Vagina (tissue), 2 donors: Measurements from ENCODE around the gene LIMCH1. TPM values are rescaled to one million over a fixed set of nuclear protein-coding genes. Genes with fewer than 3 reads are reported as not detected.

Experiments
- DNase-seq, 2 donors: peaks; one replicate each; pipeline ENCODE4 v3.0.0-alpha.2; 2017; ENCODE audit errors: extremely low spot score in 2 of 2
- H3K27ac ChIP-seq: fragments of 200-600 bp; sonication (generic); one replicate; pipeline ENCODE4 v1.5.1; 2019
- H3K27me3 ChIP-seq: fragments of 200-600 bp; sonication (generic); one replicate; pipeline ENCODE4 v1.5.1; 2019
- H3K36me3 ChIP-seq, 2 donors: fragments of 200-600 bp; sonication (generic); one replicate each; pipeline ENCODE4 v1.5.1; 2017 to 2019
- H3K4me1 ChIP-seq: fragments of 200-600 bp; sonication (generic); one replicate; pipeline ENCODE4 v1.5.1; 2019
- H3K4me3 ChIP-seq, 2 donors: fragments of 200-600 bp; sonication (generic); 1 replicate in 1 of 2; 2 replicates in 1 of 2; pipeline ENCODE4 v1.5.1; 2016 to 2019
- H3K9me3 ChIP-seq: fragments of 200-600 bp; sonication (generic); one replicate; pipeline ENCODE4 v1.5.1; 2019
- CTCF ChIP-seq, 3 experiments: fragments of 450-650 bp in 2 of 3; fragments of 200-600 bp in 1 of 3; sonication (generic) in 1 of 3; IDR thresholded peaks; one replicate each; pipeline ENCODE4 v1.5.1; 2017 to 2019; ENCODE audit warnings: antibody characterized with exemption in 3 of 3, mild to moderate bottlenecking in 2 of 3, moderate library complexity in 2 of 3
- POLR2A ChIP-seq, 2 donors: fragments of 450-650 bp; IDR thresholded peaks; one replicate each; pipeline ENCODE4 v1.6.1; 2017; ENCODE audit warnings: antibody characterized with exemption in 2 of 2, mild to moderate bottlenecking in 2 of 2, moderate library complexity in 2 of 2
- POLR2AphosphoS5 ChIP-seq, 2 donors: sonication (generic); formaldehyde crosslinking; IDR thresholded peaks; one replicate each; pipeline ENCODE4 v1.9.0; 2017; ENCODE audit warnings: antibody characterized with exemption in 2 of 2, mild to moderate bottlenecking in 2 of 2, low read depth in 1 of 2; ENCODE audit not compliant: insufficient read depth in 1 of 2
- intact Hi-C: fragments of 100-400 bp; cut with DNase I; formaldehyde crosslinking; loops from one replicate; pipeline ENCODE4 v1.15.1; 2023
- total RNA-seq: library from RNA; depleted of rRNA; stranded (reverse); fragments of >200 nt; gene quantifications from one replicate; pipeline ENCODE4 v1.2.3, GENCODE V29; 2016

The LIMCH1 gene
- total RNA-seq, 1 donor from 2014 or later = 17.9 TPM

- Histone ChIP-seq H3K9me3 (no peaks in the 10 kb centered on the region), H3K27ac (no peak overlapping the region), H3K4me1 (no peaks in the 10 kb centered on the region), H3K36me3 (no peaks in the 10 kb centered on the region), H3K27me3 (no peaks in the 10 kb centered on the region), H3K4me3 (no peak overlapping the region)
- intact Hi-C loops = loop anchor here (10.0 kb wide), 1 partner anchor 192 kb away; no protein-coding TSS in a partner anchor
- TF ChIP-seq POLR2A (IDR thresholded peaks at IDR 0.05) (no peak), CTCF (IDR thresholded peaks at IDR 0.05) (peak; percentile 39 to 45 (median 43)), POLR2AphosphoS5 (IDR thresholded peaks at IDR 0.05; ENCODE audit: insufficient read depth in 1 of 2, low read depth in 1 of 2) (no peak)
- no peak for DNase-seq
Observed at GRCh38 chr4:41692717-41693345, 154.9 kb downstream of the LIMCH1 start.

- TF ChIP-seq POLR2A (IDR thresholded peaks at IDR 0.05) (no peak), CTCF (IDR thresholded peaks at IDR 0.05) (no peak), POLR2AphosphoS5 (IDR thresholded peaks at IDR 0.05; ENCODE audit: insufficient read depth in 1 of 2, low read depth in 1 of 2) (no peak)
- Histone ChIP-seq H3K4me1 (no peaks in the 10 kb centered on the region), H3K27me3 (no peaks in the 10 kb centered on the region), H3K4me3 (no peak overlapping the region), H3K27ac (no peak overlapping the region), H3K9me3 (no peaks in the 10 kb centered on the region), H3K36me3 (no peaks in the 10 kb centered on the region)
- DNase-seq = no peak
- intact Hi-C loops = loop anchor here (10.0 kb wide), 1 partner anchor 191 kb away; no protein-coding TSS in a partner anchor
Observed at GRCh38 chr4:41693629-41694028, 155.7 kb downstream of the LIMCH1 start.

GRCh38 chr4:41696131-41696530 is 158.2 kb downstream of the LIMCH1 start:
- intact Hi-C loops = loop anchor here (10.0 kb wide), 1 partner anchor 189 kb away; no protein-coding TSS in a partner anchor
- Histone ChIP-seq H3K4me3 (no peak overlapping the region), H3K27ac (no peak overlapping the region), H3K36me3 (no peaks in the 10 kb centered on the region), H3K27me3 (no peaks in the 10 kb centered on the region), H3K4me1 (no peaks in the 10 kb centered on the region), H3K9me3 (no peaks in the 10 kb centered on the region)
- no peak for DNase-seq
- TF ChIP-seq POLR2A (IDR thresholded peaks at IDR 0.05) (no peak), POLR2AphosphoS5 (IDR thresholded peaks at IDR 0.05; ENCODE audit: insufficient read depth in 1 of 2, low read depth in 1 of 2) (no peak), CTCF (IDR thresholded peaks at IDR 0.05) (no peak)

- Histone ChIP-seq H3K27me3 (no peaks in the 10 kb centered on the region), H3K36me3 (no peaks in the 10 kb centered on the region), H3K9me3 (no peaks in the 10 kb centered on the region), H3K4me3 (no peak overlapping the region), H3K27ac (no peak overlapping the region), H3K4me1 (no peaks in the 10 kb centered on the region)
- TF ChIP-seq CTCF (IDR thresholded peaks at IDR 0.05) (no peak), POLR2A (IDR thresholded peaks at IDR 0.05) (no peak), POLR2AphosphoS5 (IDR thresholded peaks at IDR 0.05; ENCODE audit: insufficient read depth in 1 of 2, low read depth in 1 of 2) (no peak)
- intact Hi-C loops = loop anchor here (10.0 kb wide), 1 partner anchor 188 kb away; no protein-coding TSS in a partner anchor
- DNase-seq = no peak
Observed at GRCh38 chr4:41696763-41697162, 158.8 kb downstream of the LIMCH1 start.

- Histone ChIP-seq H3K4me3 (no peak overlapping the region), H3K36me3 (no peaks in the 10 kb centered on the region), H3K27ac (no peak overlapping the region), H3K4me1 (no peaks in the 10 kb centered on the region), H3K27me3 (no peaks in the 10 kb centered on the region), H3K9me3 (no peaks in the 10 kb centered on the region)
- TF ChIP-seq POLR2A (IDR thresholded peaks at IDR 0.05) (no peak), CTCF (IDR thresholded peaks at IDR 0.05) (no peak), POLR2AphosphoS5 (IDR thresholded peaks at IDR 0.05; ENCODE audit: insufficient read depth in 1 of 2, low read depth in 1 of 2) (no peak)
- DNase-seq = no peak
- intact Hi-C loops = no loop called here
Observed at GRCh38 chr4:41701983-41702382, 164.0 kb downstream of the LIMCH1 start.
